GM12878 (cell line): Measurements from ENCODE around the gene ANKRD33B. TPM values are rescaled to one million over a fixed set of nuclear protein-coding genes. Genes with fewer than 3 reads are reported as not detected.

Source experiments
- ATAC-seq: fragments of 200-7000 bp; cut with Tn5 transposase; 3 replicates; pipeline ENCODE4 v1.9.1; 2020; ENCODE audit warnings: mild to moderate bottlenecking, moderate library complexity
- BruUV-seq: library from RNA; stranded (reverse); fragments of 400-500 nt; replicated peaks from 2 replicates; lab custom pipeline; 2021; lab: Mats Ljungman, UMichigan
- CTCF ChIA-PET: fragments of 300-600 bp; sonication (Branson Sonifier 250); formaldehyde crosslinking; extraction: SDS; loops from one replicate; lab custom pipeline; 2021; ENCODE audit warnings: inconsistent platforms; lab: Yijun Ruan, JAX
- POLR2A ChIA-PET: fragments of 350-600 bp; formaldehyde crosslinking; extraction: SDS; loops from one replicate; lab custom pipeline; 2021; ENCODE audit warnings: inconsistent platforms; lab: Charles Lee
- RAD21 ChIA-PET: fragments of 300-600 bp; sonication (Branson Sonifier 250); formaldehyde crosslinking; loops from one replicate; lab custom pipeline; 2023; ENCODE audit warnings: antibody characterized with exemption; ENCODE audit not compliant: unreplicated experiment; lab: Charles Lee
- SMC1A ChIA-PET: fragments of 300-600 bp; sonication (Branson Sonifier 250); formaldehyde crosslinking; loops from one replicate; lab custom pipeline; 2023; ENCODE audit not compliant: unreplicated experiment, uncharacterized antibody; lab: Charles Lee
- DNase-seq: peaks from one replicate; pipeline ENCODE4 v3.0.0-alpha.2; 2011; ENCODE audit warnings: low read depth, low spot score
- FAIRE-seq: peaks from 3 replicates; lab custom pipeline; 2011; peaks lifted over from hg19 to GRCh38; lab: Jason Lieb, UNC
- H2AFZ ChIP-seq: 2 replicates; pipeline ENCODE4 v1.6.0; 2011; ENCODE audit warnings: low read depth, low read length, control low read depth; ENCODE audit not compliant: control insufficient read depth
- H3K27ac ChIP-seq: 2 replicates; pipeline ENCODE4 v1.5.1; 2011; ENCODE audit warnings: control low read depth; ENCODE audit not compliant: control insufficient read depth, insufficient read depth
- H3K27me3 ChIP-seq, 2 experiments: replicated peaks in 1 of 2; 2 replicates each; pipeline versions ENCODE4 v1.6.0 to v1.6.1; 2011; ENCODE audit warnings: low read length in 1 of 2; ENCODE audit not compliant: control insufficient read depth in 2 of 2, insufficient read depth in 2 of 2
- H3K36me3 ChIP-seq, 2 experiments: 2 replicates each; pipeline ENCODE4 v1.5.1; 2011; ENCODE audit warnings: low read length in 1 of 2; ENCODE audit not compliant: control insufficient read depth in 2 of 2, insufficient read depth in 2 of 2
- H3K4me1 ChIP-seq: 2 replicates; pipeline ENCODE4 v1.6.1; 2011; ENCODE audit warnings: mild to moderate bottlenecking, low read length, moderate library complexity, mixed read lengths; ENCODE audit not compliant: control insufficient read depth, insufficient read depth
- H3K4me2 ChIP-seq: 2 replicates; pipeline ENCODE4 v1.6.0; 2011; ENCODE audit warnings: control low read depth; ENCODE audit not compliant: control insufficient read depth, insufficient read depth
- H3K4me3 ChIP-seq: fragments of 200-600 bp; sonication (generic); 2 replicates; pipeline ENCODE4 v1.5.1; 2016
- H3K79me2 ChIP-seq: 2 replicates; pipeline ENCODE4 v1.6.0; 2011; ENCODE audit warnings: low read length; ENCODE audit not compliant: control insufficient read depth, insufficient read depth
- H3K9ac ChIP-seq: 2 replicates; pipeline ENCODE4 v1.8.0; 2011; ENCODE audit warnings: low read length, control low read depth, mixed read lengths; ENCODE audit not compliant: control insufficient read depth, insufficient read depth
- H3K9me3 ChIP-seq: replicated peaks from 3 replicates; pipeline ENCODE4 v1.5.1; 2011; ENCODE audit warnings: mild to moderate bottlenecking, low read length; ENCODE audit not compliant: control insufficient read depth, insufficient read depth
- H4K20me1 ChIP-seq: 2 replicates; pipeline ENCODE4 v1.6.0; 2011; ENCODE audit not compliant: control insufficient read depth, insufficient read depth
- BACH1 ChIP-seq: fragments of 450-650 bp; IDR thresholded peaks from 2 replicates; pipeline ENCODE4 v1.6.1; 2017; ENCODE audit warnings: mild to moderate bottlenecking, borderline replicate concordance
- BRCA1 ChIP-seq: IDR thresholded peaks from 2 replicates; pipeline ENCODE4 v1.6.1; 2011; ENCODE audit warnings: low read depth, low read length, improper control_type of control experiment
- ETV6 ChIP-seq, 2 experiments: fragments of 450-650 bp in 1 of 2; IDR thresholded peaks in 1 of 2; conservative IDR thresholded peaks in 1 of 2; 2 replicates each; pipeline ENCODE4 v1.6.1; 2014; ENCODE audit warnings: antibody characterized with exemption in 1 of 2, borderline replicate concordance in 1 of 2, low read depth in 1 of 2, mild to moderate bottlenecking in 1 of 2, moderate library complexity in 1 of 2
- HDAC2 ChIP-seq: fragments of 200-600 bp; sonication (generic); IDR thresholded peaks from 2 replicates; pipeline ENCODE4 v1.6.1; 2017
- JUNB ChIP-seq: IDR thresholded peaks from 2 replicates; pipeline ENCODE4 v1.6.1; 2016; ENCODE audit warnings: antibody characterized with exemption, mild to moderate bottlenecking
- MXI1 ChIP-seq: fragments of 150-350 bp; IDR thresholded peaks from 2 replicates; pipeline ENCODE4 v1.6.1; 2011; ENCODE audit warnings: low read depth, mild to moderate bottlenecking, inconsistent platforms, low read length, improper control_type of control experiment
- MYC ChIP-seq: IDR thresholded peaks from 2 replicates; pipeline ENCODE4 v1.6.1; 2011; ENCODE audit warnings: mild to moderate bottlenecking, low read length, moderate library complexity, inconsistent platforms; ENCODE audit not compliant: insufficient read depth, insufficient replicate concordance, insufficient read length, severe bottlenecking
- NFYB ChIP-seq: IDR thresholded peaks from 2 replicates; pipeline ENCODE4 v1.6.1; 2011; ENCODE audit warnings: low read depth, mild to moderate bottlenecking, low read length, improper control_type of control experiment, moderate library complexity; ENCODE audit not compliant: insufficient read depth
- POLR2AphosphoS5 ChIP-seq: IDR thresholded peaks from 2 replicates; pipeline ENCODE4 v1.6.1; 2011; ENCODE audit warnings: mild to moderate bottlenecking, low read length, inconsistent platforms
- RAD21 ChIP-seq: IDR thresholded peaks from 2 replicates; pipeline ENCODE4 v1.6.1; 2011; ENCODE audit warnings: mild to moderate bottlenecking, low read depth, low read length, moderate library complexity; ENCODE audit not compliant: insufficient read depth
- RB1 ChIP-seq: fragments of 450-650 bp; formaldehyde crosslinking; IDR thresholded peaks from 2 replicates; pipeline ENCODE4 v1.6.1; 2017; ENCODE audit warnings: mild to moderate bottlenecking, borderline replicate concordance
- RELA ChIP-seq: fragments of 450-650 bp; IDR thresholded peaks from 2 replicates; pipeline ENCODE4 v1.8.0; 2014; ENCODE audit warnings: borderline replicate concordance; ENCODE audit not compliant: partially characterized antibody
- SMARCA5 ChIP-seq: fragments of 450-650 bp; IDR thresholded peaks from 2 replicates; pipeline ENCODE4 v1.6.1; 2017; ENCODE audit warnings: mild to moderate bottlenecking
- WGBS: methylation state at CpG from one replicate; pipeline ENCODE4 v1.1.6; 2016; ENCODE audit warnings: low lambda C conversion rate; ENCODE audit not compliant: insufficient replicate concordance, insufficient coverage; ENCODE audit errors: missing lambda C conversion rate; 5-methylcytosine and 5-hydroxymethylcytosine counted together
- in situ Hi-C: fragments of 300-500 bp; cut with MboI; formaldehyde crosslinking; loops from 9 replicates; pipeline ENCODE4 v1.14.3; 2018; ENCODE audit warnings: mixed read lengths
- intact Hi-C: fragments of 100-400 bp; cut with micrococcal nuclease; formaldehyde crosslinking; loops from one replicate; pipeline ENCODE4 v1.14.2; 2022; ENCODE audit not compliant: unreplicated experiment
- polyA plus RNA-seq, 11 experiments: library from polyadenylated mRNA; depleted of rRNA in 4 of 11; unstranded in 6 of 11; stranded (reverse) in 5 of 11; fragments of >200 nt; fragmentation: Nextera tagmentation in 4 of 11; fragmentation: Illumina TruSeq in 1 of 11; extraction: Ambion mirVana in 4 of 11; extraction: Trizol in 1 of 11; gene quantifications; 1 replicate in 1 of 11; 2 replicates in 10 of 11; pipeline versions ENCODE4 v1.2.1 to v1.2.3, GENCODE V29; 2011 to 2016; ENCODE audit warnings: inconsistent platforms in 2 of 11, missing spikeins in 2 of 11, low read depth in 1 of 11
- total RNA-seq, 4 experiments: library from RNA; depleted of rRNA in 3 of 4; stranded (reverse); fragments of >200 nt in 3 of 4; fragmentation: Illumina TruSeq in 1 of 4; extraction: Trizol in 1 of 4; gene quantifications; 2 replicates each; pipeline versions ENCODE4 v1.2.1 to v1.2.3, GENCODE V29; 2013 to 2021
- TF ChIP-seq, protein P1 (sequence below): fragments of 450-650 bp; IDR thresholded peaks from 2 replicates; pipeline ENCODE4 v1.6.1; 2018; ENCODE audit warnings: borderline replicate concordance, mild to moderate bottlenecking; ENCODE audit not compliant: partially characterized antibody

The ANKRD33B gene
- total and polyA plus RNA-seq, 10 of the 15 experiments (the other 5 are each of a cell fraction or from before 2014, with no cell fraction given): 4.9 to 61.6 (median 15.6) TPM

DNA sequence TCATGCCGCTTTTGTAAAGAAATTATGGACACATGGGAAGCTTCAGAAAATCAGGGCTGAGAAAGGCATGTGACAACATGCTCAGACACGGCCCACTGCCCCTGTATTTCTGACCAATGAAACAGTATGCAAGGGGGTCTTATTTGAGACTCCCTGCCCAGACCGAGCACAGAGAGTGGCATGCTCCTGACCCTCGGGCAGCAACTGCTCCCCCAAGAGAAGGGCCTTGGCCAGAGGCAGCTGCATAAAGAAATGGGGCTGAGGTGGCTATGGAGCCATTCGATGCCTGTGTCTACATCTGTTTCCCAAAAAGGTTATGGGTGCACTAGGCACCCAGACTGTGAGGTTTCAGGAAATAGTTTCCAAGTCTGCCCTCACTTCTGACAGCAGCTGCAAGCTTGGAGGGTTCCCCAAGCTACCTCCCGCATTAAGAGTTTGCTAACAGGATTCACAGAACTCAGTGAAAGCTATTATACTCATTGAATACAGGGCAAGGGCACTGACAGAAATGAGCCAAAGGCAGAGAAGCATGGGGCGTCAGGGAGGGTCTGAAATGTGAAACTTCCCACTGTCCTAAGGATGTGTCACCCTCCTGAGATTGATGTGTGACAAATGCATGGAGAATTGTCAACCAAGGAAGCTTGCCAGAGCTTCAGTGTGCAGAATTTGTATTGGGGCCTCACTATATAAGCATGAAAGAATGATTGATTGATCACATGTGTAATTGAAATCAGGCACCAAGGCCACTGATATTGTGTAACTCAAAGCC, 102.8 kb downstream of the ANKRD33B start:
- intact Hi-C loops: no loop called here
- no peak overlapping the region for H3K4me3 ChIP-seq
- RAD21 ChIA-PET: interaction anchor here (1.4 kb wide), 1 partner anchor 33 kb away, joined by 3 read pairs; no protein-coding TSS in a partner anchor
- no peak overlapping the region for H3K27ac ChIP-seq
- POLR2A ChIA-PET: interaction anchor here (0.8 kb wide), 1 partner anchor 22 kb away, joined by 3 read pairs; no protein-coding TSS in a partner anchor
- no TSS peak for BruUV-seq
- FAIRE-seq: no peak
- H3K4me2 ChIP-seq: no peak overlapping the region
- H2AFZ ChIP-seq: no peak overlapping the region
- 62% methylated on average over 7 of the region's 7 CpGs for WGBS
- TF ChIP-seq BRCA1: no peak
- TF ChIP-seq RB1: no peak
- TF ChIP-seq, protein P1, sequence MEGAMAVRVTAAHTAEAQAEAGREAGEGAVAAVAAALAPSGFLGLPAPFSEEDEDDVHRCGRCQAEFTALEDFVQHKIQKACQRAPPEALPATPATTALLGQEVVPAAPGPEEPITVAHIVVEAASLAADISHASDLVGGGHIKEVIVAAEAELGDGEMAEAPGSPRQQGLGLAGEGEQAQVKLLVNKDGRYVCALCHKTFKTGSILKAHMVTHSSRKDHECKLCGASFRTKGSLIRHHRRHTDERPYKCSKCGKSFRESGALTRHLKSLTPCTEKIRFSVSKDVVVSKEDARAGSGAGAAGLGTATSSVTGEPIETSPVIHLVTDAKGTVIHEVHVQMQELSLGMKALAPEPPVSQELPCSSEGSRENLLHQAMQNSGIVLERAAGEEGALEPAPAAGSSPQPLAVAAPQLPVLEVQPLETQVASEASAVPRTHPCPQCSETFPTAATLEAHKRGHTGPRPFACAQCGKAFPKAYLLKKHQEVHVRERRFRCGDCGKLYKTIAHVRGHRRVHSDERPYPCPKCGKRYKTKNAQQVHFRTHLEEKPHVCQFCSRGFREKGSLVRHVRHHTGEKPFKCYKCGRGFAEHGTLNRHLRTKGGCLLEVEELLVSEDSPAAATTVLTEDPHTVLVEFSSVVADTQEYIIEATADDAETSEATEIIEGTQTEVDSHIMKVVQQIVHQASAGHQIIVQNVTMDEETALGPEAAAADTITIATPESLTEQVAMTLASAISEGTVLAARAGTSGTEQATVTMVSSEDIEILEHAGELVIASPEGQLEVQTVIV: no peak
- no peak for TF ChIP-seq RAD21
- TF ChIP-seq MYC: no peak
- TF ChIP-seq SMARCA5: no peak
- no peak for TF ChIP-seq RELA
- TF ChIP-seq BACH1: no peak
- TF ChIP-seq ETV6 (conservative IDR thresholded peaks at IDR 0.05 in 1 of 2, IDR thresholded peaks at IDR 0.05 in 1 of 2; ENCODE audit: borderline replicate concordance in 1 of 2, low read depth in 1 of 2): no peak
- TF ChIP-seq POLR2AphosphoS5: no peak
- TF ChIP-seq JUNB: no peak
- TF ChIP-seq NFYB: no peak
- TF ChIP-seq MXI1: no peak
- no peak for TF ChIP-seq HDAC2
- no peak for DNase-seq
- no peaks in the 10 kb centered on the region for H3K9me3 ChIP-seq
- SMC1A ChIA-PET: interaction anchor here (1.0 to 1.5 kb wide), 4 partner anchors 10 to 214 kb away, joined by 3 to 5 read pairs (median 4); no protein-coding TSS in a partner anchor
- H3K9ac ChIP-seq: no peak overlapping the region
- ATAC-seq: no peak
- H4K20me1 ChIP-seq: no peaks in the 10 kb centered on the region
- H3K27me3 ChIP-seq: no peaks in the 10 kb centered on the region
- H3K36me3 ChIP-seq: no peaks in the 10 kb centered on the region
- no peaks in the 10 kb centered on the region for H3K79me2 ChIP-seq
- in situ Hi-C loops: no loop called here
- H3K4me1 ChIP-seq: no peaks in the 10 kb centered on the region
- CTCF ChIA-PET: interaction anchor here (0.9 to 1.2 kb wide), 3 partner anchors 9 to 213 kb away, joined by 3 read pairs; no protein-coding TSS in a partner anchor
